GM12865 (cell line): Measurements from ENCODE around the gene OR10H4.

Experiments used
- DNase-seq: peaks from one replicate; pipeline ENCODE4 v3.0.0; 2010; ENCODE audit warnings: low read depth
- H3K4me3 ChIP-seq: 2 replicates; pipeline ENCODE4 v1.5.1; 2011; ENCODE audit warnings: mild to moderate bottlenecking, low read depth, low read length, control low read depth
- CTCF ChIP-seq: IDR thresholded peaks from 2 replicates; pipeline ENCODE4 v1.5.1; 2011; ENCODE audit warnings: low read length, control low read depth, low read depth, inconsistent platforms; ENCODE audit not compliant: insufficient read depth; ENCODE audit errors: missing control alignments

Gene OR10H4

GRCh38 chr19:15913384-15913783 is 35.4 kb upstream of the OR10H4 start:
- TF ChIP-seq CTCF: no peak
- no peak overlapping the region for H3K4me3 ChIP-seq
- DNase-seq: no peak

- no peak overlapping the region for H3K4me3 ChIP-seq
- no peak for DNase-seq
- no peak for TF ChIP-seq CTCF
Measured at GRCh38 chr19:15913830-15914229, 35.0 kb upstream of the OR10H4 start.

- no peak overlapping the region for H3K4me3 ChIP-seq
- no peak for DNase-seq
- TF ChIP-seq CTCF: no peak
Measured at GRCh38 chr19:15915109-15915508, 33.7 kb upstream of the OR10H4 start.

- no peak for TF ChIP-seq CTCF
- no peak overlapping the region for H3K4me3 ChIP-seq
- no peak for DNase-seq
Measured at GRCh38 chr19:15919243-15919642, 29.6 kb upstream of the OR10H4 start.

- no peak overlapping the region for H3K4me3 ChIP-seq
- no peak for TF ChIP-seq CTCF
- DNase-seq: no peak
Measured at GRCh38 chr19:15922021-15922420, 26.8 kb upstream of the OR10H4 start.

- H3K4me3 ChIP-seq: no peak overlapping the region
- no peak for TF ChIP-seq CTCF
- no peak for DNase-seq
Measured at GRCh38 chr19:15923702-15924101, 25.1 kb upstream of the OR10H4 start.

GRCh38 chr19:15926484-15926883 is 22.3 kb upstream of the OR10H4 start:
- TF ChIP-seq CTCF: no peak
- no peak overlapping the region for H3K4me3 ChIP-seq
- DNase-seq: no peak
